Caki2 (cell line): Measurements from ENCODE around the gene HSPA1A. TPM values are rescaled to one million over a fixed set of nuclear protein-coding genes. Genes with fewer than 3 reads are reported as not detected.
A peak's percentile ranks its signal among the peaks of the same experiment; 100 is the strongest.

Source experiments
- DNase-seq: peaks from one replicate; pipeline ENCODE4 v3.0.0-alpha.2; 2015; ENCODE audit warnings: low read depth
- in situ Hi-C: cut with HindIII; loops from 2 replicates; pipeline ENCODE4 v1.10.0; 2016; ENCODE audit warnings: low sequenced_read_pairs, low pct_unique_long_range_greater_than_20kb, mixed read lengths
- total RNA-seq: library from RNA; depleted of rRNA; stranded (reverse); fragments of >200 nt; shearing (Covaris generic); gene quantifications from 2 replicates; pipeline ENCODE4 v1.2.3, GENCODE V29; 2014; ENCODE audit warnings: low replicate concordance; rRNA removed

The HSPA1A gene
- 316 and 350 TPM in 2 replicates for total RNA-seq

DNA sequence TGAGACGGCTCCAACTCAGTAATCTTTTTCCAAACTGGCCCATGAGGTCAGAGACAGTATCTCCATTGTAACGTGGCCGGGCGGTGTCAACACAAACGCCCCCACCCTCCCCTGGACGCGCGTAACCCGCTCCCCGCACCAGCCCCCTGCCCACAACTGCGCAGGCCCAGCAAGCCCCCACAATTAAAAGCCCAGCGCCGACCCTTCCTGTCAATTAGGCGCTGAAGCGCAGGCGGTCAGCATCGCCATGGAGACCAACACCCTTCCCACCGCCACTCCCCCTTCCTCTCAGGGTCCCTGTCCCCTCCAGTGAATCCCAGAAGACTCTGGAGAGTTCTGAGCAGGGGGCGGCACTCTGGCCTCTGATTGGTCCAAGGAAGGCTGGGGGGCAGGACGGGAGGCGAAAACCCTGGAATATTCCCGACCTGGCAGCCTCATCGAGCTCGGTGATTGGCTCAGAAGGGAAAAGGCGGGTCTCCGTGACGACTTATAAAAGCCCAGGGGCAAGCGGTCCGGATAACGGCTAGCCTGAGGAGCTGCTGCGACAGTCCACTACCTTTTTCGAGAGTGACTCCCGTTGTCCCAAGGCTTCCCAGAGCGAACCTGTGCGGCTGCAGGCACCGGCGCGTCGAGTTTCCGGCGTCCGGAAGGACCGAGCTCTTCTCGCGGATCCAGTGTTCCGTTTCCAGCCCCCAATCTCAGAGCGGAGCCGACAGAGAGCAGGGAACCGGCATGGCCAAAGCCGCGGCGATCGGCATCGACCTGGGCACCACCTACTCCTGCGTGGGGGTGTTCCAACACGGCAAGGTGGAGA lies at the start of gene HSPA1A, which contains the start of gene HSPA1L:
Gene HSPA1A, plus strand, starts transcription at position 519 of the 814 bp plus-strand sequence. Its CDS starts 214 bp downstream, at position 733.
Gene HSPA1L, minus strand, starts transcription at position 259 of the 814 bp plus-strand sequence. CDS start 3,311 bp downstream, outside the sequence.
- peak; percentile 99 for DNase-seq
- in situ Hi-C loops: no loop called here

DNA sequence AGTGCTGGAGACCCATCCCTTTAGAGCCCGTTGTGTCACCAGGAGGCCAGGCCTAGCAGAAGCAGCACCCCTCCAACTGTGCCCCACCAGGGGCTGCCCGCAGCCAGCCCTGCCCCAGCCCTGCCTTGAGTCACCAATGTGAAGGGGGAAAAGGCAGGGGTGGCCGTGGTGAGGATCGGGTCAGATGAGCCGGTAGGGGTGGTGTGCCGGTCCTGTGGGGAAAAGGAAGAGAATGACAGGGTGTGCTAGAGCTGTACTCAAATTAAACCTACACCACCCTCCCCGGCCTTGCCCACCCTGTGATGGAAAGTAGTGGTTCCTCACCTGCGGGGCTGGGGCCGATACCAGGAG lies 49.8 kb upstream of the HSPA1A start:
- DNase-seq: no peak
- in situ Hi-C loops: no loop called here

DNA sequence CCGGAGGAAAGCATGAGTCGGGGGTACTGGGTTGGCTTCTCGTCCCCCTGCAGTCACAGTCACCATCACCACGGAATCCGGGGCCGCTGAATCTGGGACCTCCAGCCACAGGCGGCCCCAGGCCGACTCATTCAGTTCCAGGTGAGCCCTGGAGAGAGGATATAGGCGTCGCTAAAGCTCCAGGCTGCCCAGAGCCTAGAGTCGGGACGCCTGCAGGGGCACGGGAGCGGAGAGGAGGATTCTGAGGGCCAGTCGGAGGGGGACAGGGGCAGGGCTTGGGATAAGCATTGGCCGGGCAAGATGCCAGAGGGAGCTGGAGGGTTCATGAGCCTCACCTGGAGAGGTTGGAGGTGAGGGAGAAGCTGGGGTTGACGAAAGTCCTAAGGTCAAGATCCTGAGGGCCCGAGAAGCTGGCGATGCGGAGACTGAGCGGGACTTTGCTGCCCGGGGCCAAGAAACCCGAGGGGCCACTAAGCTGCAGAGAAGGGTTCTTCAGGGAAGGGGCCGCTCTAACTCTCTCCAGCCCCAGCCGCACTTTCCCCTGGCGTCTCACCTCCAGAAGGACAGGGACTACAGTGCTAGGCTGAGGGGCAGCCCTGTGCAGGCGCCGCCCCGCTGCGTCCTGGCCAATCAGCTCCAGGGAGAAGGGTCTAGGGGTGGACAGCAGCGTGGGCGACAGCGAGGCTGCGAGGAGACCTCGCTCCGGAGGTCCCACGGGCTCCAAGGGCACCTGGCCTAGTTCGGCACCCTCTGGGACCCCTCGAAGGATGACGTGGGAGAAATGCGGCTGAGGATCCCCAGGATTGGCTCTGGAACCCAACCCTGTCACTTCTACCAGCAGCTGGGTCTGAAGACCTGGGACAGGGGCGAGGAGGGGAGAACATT lies 49.2 kb upstream of the HSPA1A start:
- no peak for DNase-seq
- in situ Hi-C loops: no loop called here

- in situ Hi-C loops: no loop called here
- DNase-seq: no peak
Observed at GRCh38 chr6:31767096-31767645, 48.2 kb upstream of the HSPA1A start.

GRCh38 chr6:31768363-31769257 lies 46.7 kb upstream of the HSPA1A start:
- no peak for DNase-seq
- in situ Hi-C loops: no loop called here

- in situ Hi-C loops: no loop called here
- DNase-seq: peak; percentile 34
Observed at GRCh38 chr6:31769684-31770371, 45.5 kb upstream of the HSPA1A start.

DNA sequence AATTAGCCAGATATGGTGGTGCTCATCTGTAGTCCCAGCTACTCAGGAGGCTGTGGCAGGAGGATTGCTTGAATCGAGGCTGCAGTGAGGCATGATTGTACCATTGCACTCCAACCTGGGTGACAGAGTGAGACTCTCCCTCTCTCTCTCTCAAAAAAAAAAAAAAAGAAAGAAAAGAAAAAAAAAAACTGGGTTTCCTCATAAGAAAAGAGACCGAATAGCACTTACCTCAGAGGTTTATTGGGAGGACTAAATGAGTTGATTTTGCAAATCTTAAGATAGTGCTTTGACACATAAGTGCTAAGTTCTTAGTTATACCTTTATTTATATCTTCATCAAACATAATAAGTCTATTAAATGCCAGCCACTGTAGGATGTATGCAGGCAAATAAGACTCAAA lies 44.5 kb upstream of the HSPA1A start:
- DNase-seq: no peak
- in situ Hi-C loops: no loop called here

GRCh38 chr6:31771992-31772358 lies 43.4 kb upstream of the HSPA1A start:
- DNase-seq: no peak
- in situ Hi-C loops: no loop called here

DNA sequence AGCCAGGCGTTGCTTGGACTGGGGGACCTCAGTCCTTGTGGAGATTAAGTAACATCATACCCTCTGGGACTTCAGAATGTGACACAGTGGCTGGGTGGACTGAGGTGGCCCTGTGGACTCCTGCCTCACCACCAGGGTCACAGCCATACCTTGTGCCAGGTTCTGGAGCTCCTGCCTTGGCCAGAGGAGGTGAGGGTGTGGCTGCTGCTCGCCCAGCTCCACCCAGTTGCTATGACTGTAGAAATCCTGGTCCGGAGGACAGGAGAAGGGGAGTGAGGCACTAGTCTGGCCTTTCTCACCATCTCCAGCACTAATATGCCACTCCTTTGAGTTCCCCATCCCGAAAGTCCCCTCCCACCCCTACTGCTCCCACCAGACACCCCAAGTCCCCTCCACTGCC lies 40.2 kb upstream of the HSPA1A start:
- in situ Hi-C loops: no loop called here

DNA sequence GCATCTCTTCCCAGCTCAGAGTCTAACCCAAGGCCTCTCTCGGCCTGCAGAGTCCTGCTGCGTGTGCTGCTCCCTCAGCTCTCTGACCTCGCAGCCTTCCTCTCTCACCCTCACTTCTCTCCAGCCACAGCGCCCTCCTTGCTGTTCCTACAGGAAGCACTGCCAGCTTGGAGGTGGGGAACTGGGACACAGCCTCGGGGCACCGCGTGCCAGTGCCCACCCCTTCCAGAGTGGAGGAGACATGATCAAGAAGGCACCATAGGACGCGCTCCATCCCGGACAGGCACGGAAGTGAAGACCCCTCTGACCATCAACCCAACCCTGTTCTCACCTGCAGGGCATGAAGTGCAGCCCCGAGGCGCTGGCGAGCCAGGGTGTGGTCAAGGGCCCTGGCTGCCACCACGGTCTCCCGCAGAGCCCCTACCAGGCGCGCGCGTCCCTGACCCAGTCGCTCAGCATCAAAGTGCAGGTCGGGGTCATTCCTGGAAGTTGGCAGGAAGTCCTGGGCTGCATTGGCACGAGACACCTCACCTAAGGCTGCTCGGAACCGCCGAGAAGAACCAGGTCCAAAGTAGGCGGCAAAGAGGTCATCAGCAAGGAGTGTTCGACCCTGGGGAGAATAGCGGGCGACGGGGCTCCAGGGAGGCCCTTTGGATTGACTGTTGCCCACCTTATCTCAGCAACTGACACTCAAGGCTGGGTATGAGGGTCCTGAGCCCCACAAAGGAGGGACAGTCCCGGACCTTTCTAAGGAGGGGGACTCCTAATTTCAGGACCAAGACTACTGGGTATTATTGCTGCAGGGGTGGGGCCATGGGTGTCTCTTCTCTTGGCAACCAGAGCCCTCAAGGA lies 39.5 kb upstream of the HSPA1A start:
- in situ Hi-C loops: no loop called here
- no peak for DNase-seq

More for the DNA sequence above, 40.2 kb upstream of the HSPA1A start:
- DNase-seq: no peak

GRCh38 chr6:31776485-31776988 lies 38.8 kb upstream of the HSPA1A start:
- DNase-seq: no peak
- in situ Hi-C loops: no loop called here

DNA sequence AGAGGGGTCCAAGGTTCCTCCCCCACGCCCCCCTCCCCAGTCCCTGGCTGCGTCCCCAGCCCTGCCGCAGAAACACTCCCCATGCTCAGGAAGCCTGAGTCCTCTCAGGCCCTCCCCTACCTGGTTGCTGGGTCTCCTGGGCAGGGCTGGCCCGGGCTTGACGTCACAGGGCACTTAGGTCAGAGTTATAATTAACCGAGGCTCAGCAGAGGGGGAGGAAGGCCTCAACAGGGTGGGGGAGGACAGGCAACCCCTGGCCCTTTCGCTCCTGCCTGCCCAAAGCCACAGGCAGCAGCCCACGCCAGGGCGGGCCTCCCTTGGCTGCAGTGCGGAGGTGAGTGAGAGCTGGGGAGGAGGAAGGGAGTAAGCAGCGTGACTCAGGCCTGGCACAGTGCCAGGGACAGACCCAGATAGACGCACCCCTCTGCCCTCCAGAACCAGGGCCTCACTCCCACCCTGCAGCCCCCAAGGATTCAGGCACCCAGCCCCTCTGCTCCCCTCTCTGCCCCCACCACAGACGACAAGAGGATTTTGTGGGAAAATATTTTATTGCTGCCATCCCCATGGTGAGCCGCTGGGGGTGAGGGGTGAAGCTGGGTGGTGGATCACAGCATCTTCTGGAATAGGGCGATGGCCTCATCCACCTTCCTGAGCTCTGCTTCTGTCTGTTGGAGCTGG lies 38.2 kb upstream of the HSPA1A start, which contains the start of gene VWA7:
Gene VWA7, minus strand, starts transcription at position 340 of the 678 bp plus-strand sequence. CDS start 549 bp downstream, outside the sequence.
- in situ Hi-C loops: no loop called here
- DNase-seq: peak; percentile 97

DNA sequence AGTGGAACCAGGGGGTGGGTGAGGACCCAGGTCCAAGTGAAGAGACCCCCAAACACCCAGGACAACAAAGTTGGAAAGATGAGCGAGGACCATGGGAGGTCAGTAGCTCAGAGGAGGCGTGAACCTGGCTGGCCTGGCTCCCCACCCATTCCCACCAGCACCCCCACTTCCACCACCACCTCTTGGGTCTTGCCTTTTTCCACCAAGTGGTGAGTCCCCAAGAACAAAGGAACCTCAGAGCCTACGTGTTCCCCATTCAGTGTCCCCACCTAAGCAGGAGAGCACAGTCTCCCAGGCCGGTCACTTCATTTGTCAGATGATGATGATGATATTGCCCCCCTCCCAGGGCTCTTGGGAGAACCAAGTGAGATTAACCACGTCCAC lies 37.7 kb upstream of the HSPA1A start:
- in situ Hi-C loops: no loop called here
- no peak for DNase-seq

GRCh38 chr6:31778193-31778592 lies 37.1 kb upstream of the HSPA1A start:
- DNase-seq: no peak
- in situ Hi-C loops: no loop called here

GRCh38 chr6:31778999-31779885 lies 36.1 kb upstream of the HSPA1A start:
- no peak for DNase-seq
- in situ Hi-C loops: no loop called here
